Stimulated activated CD4-positive, alpha-beta T cell treated with anti-CD3 and anti-CD28 coated beads, Interleukin-12 subunit alpha, Interleukin-12 subunit beta, amount 100 ng/mL, for 4 hours (primary cell): ENCODE measurements around the gene RPL36.
A peak's percentile ranks its signal among the peaks of the same experiment; 100 is the strongest.

Experiments
- DNase-seq: peaks from one replicate; pipeline ENCODE4 v3.0.0-alpha.2; 2020

RPL36 gene

GRCh38 chr19:5690125-5690954 is at the start of gene RPL36:
RPL36 (plus strand) TSS chr19:5690295; CDS start chr19:5690508, 213 bp downstream.
- DNase-seq, result peak; percentile 100

GRCh38 chr19:5641171-5641570 is 48.9 kb upstream of the RPL36 start:
- no peak for DNase-seq

- DNase-seq, result no peak
Measured at GRCh38 chr19:5642204-5642603, 47.9 kb upstream of the RPL36 start.

GRCh38 chr19:5643060-5643459 is 47.0 kb upstream of the RPL36 start:
- DNase-seq, result no peak

GRCh38 chr19:5644037-5644436 is 46.1 kb upstream of the RPL36 start:
- no peak for DNase-seq

GRCh38 chr19:5645409-5645808 is 44.7 kb upstream of the RPL36 start:
- DNase-seq, result no peak

- DNase-seq, result no peak
Measured at GRCh38 chr19:5646703-5647102, 43.4 kb upstream of the RPL36 start.

- no peak for DNase-seq
Measured at GRCh38 chr19:5648464-5648863, 41.6 kb upstream of the RPL36 start.

- DNase-seq, result no peak
Measured at GRCh38 chr19:5651361-5651760, 38.7 kb upstream of the RPL36 start.

- no peak for DNase-seq
Measured at GRCh38 chr19:5652261-5652660, 37.8 kb upstream of the RPL36 start.

- DNase-seq, result no peak
Measured at GRCh38 chr19:5654931-5655330, 35.2 kb upstream of the RPL36 start.

- no peak for DNase-seq
Measured at GRCh38 chr19:5655412-5655811, 34.7 kb upstream of the RPL36 start.

- DNase-seq, result no peak
Measured at GRCh38 chr19:5661483-5661882, 28.6 kb upstream of the RPL36 start.

GRCh38 chr19:5663904-5664303 is 26.2 kb upstream of the RPL36 start:
- no peak for DNase-seq

- no peak for DNase-seq
Measured at GRCh38 chr19:5664515-5664914, 25.6 kb upstream of the RPL36 start.

GRCh38 chr19:5665781-5666513 is 24.1 kb upstream of the RPL36 start:
- no peak for DNase-seq

GRCh38 chr19:5666921-5667610 is 23.0 kb upstream of the RPL36 start:
- no peak for DNase-seq

- no peak for DNase-seq
Measured at GRCh38 chr19:5667751-5668271, 22.3 kb upstream of the RPL36 start.

GRCh38 chr19:5669212-5669611 is 20.9 kb upstream of the RPL36 start:
- no peak for DNase-seq

- no peak for DNase-seq
Measured at GRCh38 chr19:5671600-5671999, 18.5 kb upstream of the RPL36 start.

GRCh38 chr19:5672708-5673459 is 17.2 kb upstream of the RPL36 start:
- no peak for DNase-seq

- DNase-seq, result no peak
Measured at GRCh38 chr19:5673752-5674151, 16.3 kb upstream of the RPL36 start.

GRCh38 chr19:5674714-5675113 is 15.4 kb upstream of the RPL36 start:
- DNase-seq, result no peak
